HCT116 (cell line): Measurements from ENCODE around the gene MSL3. TPM values are rescaled to one million over a fixed set of nuclear protein-coding genes. Genes with fewer than 3 reads are reported as not detected.

Source experiments
- ATAC-seq: fragments of 200-7000 bp; cut with Tn5 transposase; 2 replicates; pipeline ENCODE4 v1.9.1; 2020; ENCODE audit warnings: mild to moderate bottlenecking, moderate library complexity
- BruUV-seq: library from RNA; stranded (reverse); fragments of 400-500 nt; replicated peaks from 2 replicates; lab custom pipeline; 2021; lab: Mats Ljungman, UMichigan
- CTCF ChIA-PET: fragments of 300-600 bp; sonication (Branson Sonifier 250); formaldehyde crosslinking; loops from one replicate; lab custom pipeline; 2021; ENCODE audit warnings: antibody characterized with exemption; lab: Charles Lee
- POLR2A ChIA-PET: fragments of 300-600, 350-600 bp; sonication (Branson Sonifier 250); formaldehyde crosslinking; loops from one replicate; lab custom pipeline; 2021; ENCODE audit warnings: antibody characterized with exemption; lab: Charles Lee
- RAD21 ChIA-PET, 2 experiments: fragments of 300-600 bp; sonication (Branson Sonifier 250); formaldehyde crosslinking; loops; one replicate each; lab custom pipeline; 2023; ENCODE audit warnings: low total read pairs in 2 of 2; ENCODE audit not compliant: uncharacterized antibody in 2 of 2, unreplicated experiment in 2 of 2, low non-redundant PET in 1 of 2; lab: Charles Lee
- DNase-seq: peaks from one replicate; pipeline ENCODE4 v3.0.0-alpha.2; 2010; ENCODE audit warnings: low read depth, low spot score
- H2AFZ ChIP-seq: fragments of 200-600 bp; shearing (Covaris generic), sonication (generic); 2 replicates; pipeline ENCODE4 v1.6.1; 2017; ENCODE audit warnings: low read depth, mixed run types, mixed read lengths, antibody characterized with exemption, low read length; ENCODE audit not compliant: poor library complexity, severe bottlenecking
- H3K27ac ChIP-seq: 2 replicates; pipeline ENCODE4 v1.5.1; 2012; ENCODE audit warnings: low read depth, low read length
- H3K27me3 ChIP-seq: fragments of 200-600 bp; sonication (generic); 2 replicates; pipeline ENCODE4 v1.6.1; 2016; ENCODE audit warnings: mixed run types, low read length, mixed read lengths; ENCODE audit not compliant: insufficient read depth
- H3K36me3 ChIP-seq, 2 experiments: fragments of 200-500 bp in 1 of 2; fragments of 200-600 bp in 1 of 2; sonication (Bioruptor generic) in 1 of 2; sonication (generic) in 1 of 2; 2 replicates each; pipeline versions ENCODE4 v1.5.1 to v1.6.1; 2014 to 2016; ENCODE audit warnings: low read length in 2 of 2, inconsistent platforms in 1 of 2, mixed read lengths in 1 of 2, mixed run types in 1 of 2; ENCODE audit not compliant: insufficient read depth in 2 of 2, control insufficient read depth in 1 of 2
- H3K4me1 ChIP-seq, 2 experiments: fragments of 200-600 bp in 1 of 2; sonication (generic) in 1 of 2; 2 replicates each; pipeline versions ENCODE4 v1.5.1 to v1.6.1; 2012 to 2017; ENCODE audit warnings: low read length in 2 of 2, inconsistent platforms in 1 of 2, mild to moderate bottlenecking in 1 of 2, mixed read lengths in 1 of 2, mixed run types in 1 of 2, moderate library complexity in 1 of 2; ENCODE audit not compliant: insufficient read depth in 2 of 2, control insufficient read depth in 1 of 2
- H3K4me2 ChIP-seq: fragments of 200-600 bp; sonication (generic); 2 replicates; pipeline ENCODE4 v1.6.1; 2017; ENCODE audit warnings: mixed run types, low read length, mixed read lengths
- H3K4me3 ChIP-seq, 2 experiments: fragments of 200-600 bp in 1 of 2; sonication (generic) in 1 of 2; replicated peaks in 1 of 2; 2 replicates each; pipeline ENCODE4 v1.5.1; 2011 to 2016; ENCODE audit warnings: low read length in 2 of 2, control low read depth in 1 of 2, low read depth in 1 of 2, mild to moderate bottlenecking in 1 of 2, mixed read lengths in 1 of 2, mixed run types in 1 of 2
- H3K79me2 ChIP-seq: fragments of 200-600 bp; sonication (generic); 2 replicates; pipeline ENCODE4 v1.6.1; 2017; ENCODE audit warnings: mild to moderate bottlenecking, mixed run types, low read length, moderate library complexity, mixed read lengths; ENCODE audit not compliant: insufficient read depth
- H3K9ac ChIP-seq: fragments of 200-600 bp; sonication (generic); 2 replicates; pipeline ENCODE4 v1.6.1; 2016; ENCODE audit warnings: low read length, mixed read lengths
- H3K9me2 ChIP-seq: fragments of 200-600 bp; sonication (generic), shearing (Covaris generic); 2 replicates; pipeline ENCODE4 v1.6.1; 2017; ENCODE audit warnings: mixed run types, mild to moderate bottlenecking, moderate library complexity; ENCODE audit not compliant: insufficient read depth
- H3K9me3 ChIP-seq, 2 experiments: fragments of 200-500 bp in 1 of 2; fragments of 200-600 bp in 1 of 2; sonication (Bioruptor generic) in 1 of 2; sonication (generic) in 1 of 2; 2 replicates each; pipeline ENCODE4 v1.6.1; 2014 to 2017; ENCODE audit warnings: low read length in 2 of 2, mixed read lengths in 2 of 2, inconsistent platforms in 1 of 2, low read depth in 1 of 2, mild to moderate bottlenecking in 1 of 2, mixed run types in 1 of 2, moderate library complexity in 1 of 2; ENCODE audit not compliant: control insufficient read depth in 1 of 2, insufficient read depth in 1 of 2
- H4K20me1 ChIP-seq: fragments of 200-600 bp; sonication (generic), shearing (Covaris generic); 2 replicates; pipeline ENCODE4 v1.6.1; 2017; ENCODE audit warnings: mixed run types, mild to moderate bottlenecking, moderate library complexity; ENCODE audit not compliant: insufficient read depth
- ATF3 ChIP-seq: IDR thresholded peaks from 2 replicates; pipeline ENCODE4 v1.6.1; 2012
- CBX3 ChIP-seq: IDR thresholded peaks from 2 replicates; pipeline ENCODE4 v1.6.1; 2012; ENCODE audit warnings: low read depth
- CEBPB ChIP-seq: IDR thresholded peaks from 2 replicates; pipeline ENCODE4 v1.6.1; 2012; ENCODE audit warnings: low read depth
- EZH2 ChIP-seq: fragments of 200-600 bp; sonication (generic); IDR thresholded peaks from 2 replicates; pipeline ENCODE4 v1.6.1; 2017; ENCODE audit warnings: antibody characterized with exemption, mixed run types
- EZH2phosphoT487 ChIP-seq: fragments of 200-600 bp; IDR thresholded peaks from 2 replicates; pipeline ENCODE4 v1.6.1; 2018; ENCODE audit warnings: antibody characterized with exemption, borderline replicate concordance
- FOSL1 ChIP-seq: IDR thresholded peaks from 2 replicates; pipeline ENCODE4 v1.6.1; 2012; ENCODE audit warnings: low read depth
- JUND ChIP-seq: IDR thresholded peaks from 2 replicates; pipeline ENCODE4 v1.6.1; 2012
- MAX ChIP-seq: IDR thresholded peaks from 2 replicates; pipeline ENCODE4 v1.6.1; 2012
- POLR2A ChIP-seq: IDR thresholded peaks from 2 replicates; pipeline ENCODE4 v1.7.0; 2011; ENCODE audit warnings: borderline replicate concordance; ENCODE audit not compliant: insufficient read depth, insufficient read length; ENCODE audit errors: extremely low read depth
- REST ChIP-seq: IDR thresholded peaks from 2 replicates; pipeline ENCODE4 v1.6.1; 2012; ENCODE audit warnings: low read depth
- TCF7L2 ChIP-seq: IDR thresholded peaks from 2 replicates; pipeline ENCODE4 v1.7.0; 2011; ENCODE audit warnings: borderline replicate concordance, inconsistent platforms; ENCODE audit not compliant: insufficient read depth, insufficient read length; ENCODE audit errors: extremely low read depth
- YY1 ChIP-seq: IDR thresholded peaks from 2 replicates; pipeline ENCODE4 v1.6.1; 2011; ENCODE audit warnings: low read length, low read depth, moderate library complexity, mild to moderate bottlenecking; ENCODE audit not compliant: insufficient replicate concordance; ENCODE audit errors: extremely low read depth
- ZBTB33 ChIP-seq: IDR thresholded peaks from 2 replicates; pipeline ENCODE4 v1.6.1; 2011; ENCODE audit warnings: mild to moderate bottlenecking, low read length, moderate library complexity; ENCODE audit not compliant: insufficient replicate concordance; ENCODE audit errors: extremely low read depth
- ZFX ChIP-seq: fragments of 450-650 bp; IDR thresholded peaks from 2 replicates; pipeline ENCODE4 v1.6.1; 2017
- ZNF274 ChIP-seq: fragments of 200-500 bp; sonication (Bioruptor generic); IDR thresholded peaks from 2 replicates; pipeline ENCODE4 v1.6.1; 2014; ENCODE audit warnings: mild to moderate bottlenecking, low read depth, low read length, inconsistent platforms
- intact Hi-C: fragments of 100-400 bp; cut with micrococcal nuclease; formaldehyde crosslinking; loops from 2 replicates; pipeline ENCODE4 v1.10.0; 2022
- total RNA-seq: library from RNA; stranded (reverse); gene quantifications from one replicate; pipeline ENCODE4 v1.2.1, GENCODE V29; 2021; ENCODE audit not compliant: unreplicated experiment

MSL3 gene
- total RNA-seq, 1 experiment from 2014 or later = 12.0 TPM

- H3K9me3 ChIP-seq = no peaks in the 10 kb centered on the region
- no peaks in the 10 kb centered on the region for H3K27me3 ChIP-seq
- no peak overlapping the region for H3K4me2 ChIP-seq
- DNase-seq = no peak
- no peaks in the 10 kb centered on the region for H3K36me3 ChIP-seq
- H3K9ac ChIP-seq = no peak overlapping the region
- intact Hi-C loops = loop anchor here (10.0 kb wide), 1 partner anchor 584 kb away; no protein-coding TSS in a partner anchor
- no peaks in the 10 kb centered on the region for H3K9me2 ChIP-seq
- H3K4me1 ChIP-seq = no peaks in the 10 kb centered on the region
- ChIA-PET CTCF (no interaction called here), RAD21 (no interaction called here), POLR2A (no interaction called here)
- no peak for ATAC-seq
- H2AFZ ChIP-seq = no peak overlapping the region
- no TSS peak for BruUV-seq
- H4K20me1 ChIP-seq = no peaks in the 10 kb centered on the region
- TF ChIP-seq ZBTB33 = no peak
- no peak for TF ChIP-seq MAX
- no peak for TF ChIP-seq EZH2phosphoT487
- no peak for TF ChIP-seq ZFX
- TF ChIP-seq EZH2 = no peak
- no peak for TF ChIP-seq TCF7L2
- no peak for TF ChIP-seq ATF3
- TF ChIP-seq, all 23 proteins: peak for 0
- Histone ChIP-seq H3K4me3 (no peak overlapping the region), H3K27ac (no peak overlapping the region), H3K79me2 (no peaks in the 10 kb centered on the region)
Observed at GRCh38 chrX:11728556-11728955, 29.5 kb upstream of the MSL3 start.

- Histone ChIP-seq H3K9me3 (no peaks in the 10 kb centered on the region), H3K9me2 (no peaks in the 10 kb centered on the region), H2AFZ (no peak overlapping the region), H3K27ac (no peak overlapping the region), H3K4me3 (no peak overlapping the region), H3K36me3 (no peaks in the 10 kb centered on the region), H3K4me2 (no peak overlapping the region), H3K27me3 (peaks cover 10% of the 10 kb centered on the region; the same call in 1 of the 2 replicates), H3K4me1 (no peaks in the 10 kb centered on the region), H3K9ac (no peak overlapping the region), H4K20me1 (no peaks in the 10 kb centered on the region), H3K79me2 (no peaks in the 10 kb centered on the region)
- ATAC-seq (no peak), DNase-seq (no peak)
- CTCF ChIA-PET = no interaction called here
- RAD21 ChIA-PET = no interaction called here
- intact Hi-C loops = no loop called here
- no TSS peak for BruUV-seq
- POLR2A ChIA-PET = no interaction called here
- TF ChIP-seq CBX3 = no peak
- TF ChIP-seq YY1 = no peak
- no peak for TF ChIP-seq EZH2
- no peak for TF ChIP-seq REST
- no peak for TF ChIP-seq CEBPB
- TF ChIP-seq ZFX = no peak
- no peak for TF ChIP-seq JUND
- TF ChIP-seq POLR2A = no peak
- no peak for TF ChIP-seq ATF3
- TF ChIP-seq ZNF274 = no peak
- TF ChIP-seq FOSL1 = no peak
Observed at GRCh38 chrX:11733614-11734013, 24.4 kb upstream of the MSL3 start.
